ENCODE results near the gene PARVA.

Gene PARVA

GRCh38 chr11:12478743-12479142, 101.4 kb downstream of the PARVA start:
- TF ChIP-seq, protein P1, sequence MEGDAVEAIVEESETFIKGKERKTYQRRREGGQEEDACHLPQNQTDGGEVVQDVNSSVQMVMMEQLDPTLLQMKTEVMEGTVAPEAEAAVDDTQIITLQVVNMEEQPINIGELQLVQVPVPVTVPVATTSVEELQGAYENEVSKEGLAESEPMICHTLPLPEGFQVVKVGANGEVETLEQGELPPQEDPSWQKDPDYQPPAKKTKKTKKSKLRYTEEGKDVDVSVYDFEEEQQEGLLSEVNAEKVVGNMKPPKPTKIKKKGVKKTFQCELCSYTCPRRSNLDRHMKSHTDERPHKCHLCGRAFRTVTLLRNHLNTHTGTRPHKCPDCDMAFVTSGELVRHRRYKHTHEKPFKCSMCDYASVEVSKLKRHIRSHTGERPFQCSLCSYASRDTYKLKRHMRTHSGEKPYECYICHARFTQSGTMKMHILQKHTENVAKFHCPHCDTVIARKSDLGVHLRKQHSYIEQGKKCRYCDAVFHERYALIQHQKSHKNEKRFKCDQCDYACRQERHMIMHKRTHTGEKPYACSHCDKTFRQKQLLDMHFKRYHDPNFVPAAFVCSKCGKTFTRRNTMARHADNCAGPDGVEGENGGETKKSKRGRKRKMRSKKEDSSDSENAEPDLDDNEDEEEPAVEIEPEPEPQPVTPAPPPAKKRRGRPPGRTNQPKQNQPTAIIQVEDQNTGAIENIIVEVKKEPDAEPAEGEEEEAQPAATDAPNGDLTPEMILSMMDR (IDR thresholded peaks at IDR 0.05) = no peak
- TF ChIP-seq ZFX (IDR thresholded peaks at IDR 0.05; ENCODE audit: borderline replicate concordance) = no peak
- H3K27ac ChIP-seq = no peak overlapping the region

DNA sequence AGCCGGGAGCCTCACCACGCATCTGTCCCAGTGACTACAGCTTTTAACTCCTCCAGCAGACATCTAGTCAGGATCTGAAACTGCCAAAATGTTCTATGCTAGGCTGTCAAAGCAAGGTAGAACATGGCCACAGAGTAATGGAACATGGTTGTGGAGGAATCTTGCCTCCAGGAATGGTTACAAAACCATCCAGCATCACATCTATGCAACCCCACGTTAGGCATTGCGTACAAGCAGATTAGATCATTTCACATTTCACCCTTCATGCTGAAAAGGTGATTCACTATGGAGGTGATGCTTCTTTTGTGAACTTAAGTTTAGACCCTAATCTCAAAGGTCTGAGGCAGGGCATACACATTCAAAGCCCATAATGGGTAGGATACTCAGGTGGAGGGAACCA, 103.0 kb downstream of the PARVA start:
- no peak for TF ChIP-seq ZFX (IDR thresholded peaks at IDR 0.05; ENCODE audit: borderline replicate concordance)
- TF ChIP-seq, protein P1 (IDR thresholded peaks at IDR 0.05) = no peak
- no peak overlapping the region for H3K27ac ChIP-seq

DNA sequence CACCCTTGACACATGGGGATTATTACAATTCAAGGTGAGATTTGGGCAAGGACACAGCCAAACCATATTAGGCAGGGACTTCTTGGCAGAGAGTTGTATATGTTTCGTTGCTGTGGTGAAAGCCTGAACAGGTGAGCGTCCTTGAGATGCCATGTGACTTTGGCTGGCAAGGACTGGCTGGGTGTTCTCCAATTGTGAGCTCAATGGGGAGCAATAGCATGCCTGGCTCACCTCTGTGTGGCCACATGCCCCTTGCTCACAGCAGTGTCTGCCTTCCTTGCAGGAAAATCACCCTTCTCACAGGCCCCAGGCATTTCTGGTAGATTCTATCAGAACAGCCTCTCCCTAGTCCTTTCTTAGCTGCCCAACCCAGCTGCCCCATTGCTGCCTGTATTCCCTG, 105.5 kb downstream of the PARVA start:
- no peak for TF ChIP-seq ZFX (IDR thresholded peaks at IDR 0.05; ENCODE audit: borderline replicate concordance)
- TF ChIP-seq, protein P1 (IDR thresholded peaks at IDR 0.05) = no peak
- H3K27ac ChIP-seq = no peak overlapping the region

DNA sequence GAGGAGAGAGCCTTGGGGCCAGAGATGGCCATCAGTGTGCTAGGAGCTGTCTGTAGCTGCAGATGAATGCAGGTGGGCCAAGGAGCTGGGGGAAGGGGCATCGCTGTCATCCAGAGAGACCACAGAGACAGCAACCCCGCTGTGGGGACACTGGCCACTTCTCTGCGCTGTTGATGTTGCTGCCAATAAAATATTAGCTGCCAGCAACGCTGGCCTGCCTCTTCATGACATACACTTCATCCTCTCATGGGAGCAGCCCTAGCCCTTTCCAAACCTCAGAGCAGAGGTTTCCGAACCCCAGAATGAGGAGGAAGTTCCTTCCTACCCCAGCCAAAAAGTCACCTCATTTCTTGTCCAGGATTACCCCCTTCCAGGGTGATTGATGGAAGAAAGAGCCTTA, 106.2 kb downstream of the PARVA start:
- no peak overlapping the region for H3K27ac ChIP-seq
- TF ChIP-seq, protein P1 (IDR thresholded peaks at IDR 0.05) = no peak
- no peak for TF ChIP-seq ZFX (IDR thresholded peaks at IDR 0.05; ENCODE audit: borderline replicate concordance)

DNA sequence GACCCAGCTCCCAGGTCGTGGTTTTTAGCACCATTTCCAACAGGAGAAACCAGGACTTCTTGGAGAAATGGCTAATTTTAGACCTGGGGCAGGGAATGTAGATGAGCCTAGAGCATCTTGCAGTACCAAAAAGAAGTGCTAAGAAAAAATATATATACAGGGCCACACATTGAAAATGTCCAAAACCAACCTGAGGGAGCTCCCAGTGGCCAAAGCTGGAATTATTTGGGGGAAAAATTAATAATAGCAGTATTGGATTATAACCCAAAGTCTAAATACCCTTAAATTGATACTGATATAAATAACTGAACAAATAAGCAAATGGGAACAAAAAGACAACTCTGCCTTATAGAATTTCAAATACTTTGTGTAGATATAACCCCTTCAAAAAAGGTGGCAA, 108.0 kb downstream of the PARVA start:
- no peak overlapping the region for H3K27ac ChIP-seq
- TF ChIP-seq, protein P1 (IDR thresholded peaks at IDR 0.05) = peak; percentile 55
- no peak for TF ChIP-seq ZFX (IDR thresholded peaks at IDR 0.05; ENCODE audit: borderline replicate concordance)

- TF ChIP-seq ZFX (IDR thresholded peaks at IDR 0.05; ENCODE audit: borderline replicate concordance) = no peak
- TF ChIP-seq, protein P1 (IDR thresholded peaks at IDR 0.05) = no peak
Measured at GRCh38 chr11:12489246-12489772, 111.9 kb downstream of the PARVA start.

DNA sequence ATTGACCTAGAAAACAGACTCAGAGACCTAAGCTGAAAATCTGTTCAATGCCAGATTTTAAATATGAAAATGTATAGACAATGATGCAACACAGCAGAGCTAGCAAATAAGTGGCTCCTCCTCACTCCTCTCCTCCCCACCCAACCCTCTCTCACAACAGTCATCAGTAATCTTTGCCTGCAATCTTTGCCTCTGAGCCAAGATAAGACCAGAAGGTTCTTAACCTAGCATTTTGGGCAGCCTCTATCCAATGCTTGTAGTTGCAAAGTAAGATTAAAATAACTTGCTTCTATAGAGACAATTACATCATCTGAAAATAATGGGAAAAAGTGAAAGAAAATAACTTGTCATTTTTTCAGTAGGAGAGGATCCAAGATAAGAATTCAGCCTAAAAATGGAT, 117.3 kb downstream of the PARVA start:
- H3K27ac ChIP-seq = no peak overlapping the region
- no peak for TF ChIP-seq ZFX (IDR thresholded peaks at IDR 0.05; ENCODE audit: borderline replicate concordance)
- TF ChIP-seq, protein P1 (IDR thresholded peaks at IDR 0.05) = no peak

More at GRCh38 chr11:12489246-12489772, 111.9 kb downstream of the PARVA start:
- no peak overlapping the region for H3K27ac ChIP-seq
